RWPE2 (cell line): ENCODE measurements around the gene TMEM120A.

Experiments
- ATAC-seq: fragments of 200-7000 bp; cut with Tn5 transposase; 3 replicates; pipeline ENCODE4 v1.9.1; 2021; ENCODE audit warnings: low read depth
- DNase-seq: peaks from one replicate; pipeline ENCODE4 v3.0.0-alpha.2; 2020; ENCODE audit warnings: low spot score
- H3K27ac ChIP-seq: fragments of 450-650 bp; 2 replicates; pipeline ENCODE4 v1.5.1; 2017; ENCODE audit warnings: mild to moderate bottlenecking; ENCODE audit not compliant: poor library complexity, severe bottlenecking
- H3K27me3 ChIP-seq: fragments of 250-450 bp; sonication (Bioruptor Pico); 2 replicates; pipeline ENCODE4 v1.5.1; 2021; ENCODE audit warnings: mild to moderate bottlenecking, moderate library complexity; ENCODE audit not compliant: insufficient read depth, poor library complexity, severe bottlenecking
- H3K36me3 ChIP-seq: fragments of 250-450 bp; sonication (Bioruptor Pico); 2 replicates; pipeline ENCODE4 v1.5.1; 2020; ENCODE audit warnings: low read depth, mild to moderate bottlenecking, moderate library complexity
- H3K4me1 ChIP-seq: fragments of 250-450 bp; sonication (Bioruptor Pico); 2 replicates; pipeline ENCODE4 v1.5.1; 2021; ENCODE audit warnings: mild to moderate bottlenecking, moderate library complexity; ENCODE audit not compliant: insufficient read depth, poor library complexity, severe bottlenecking
- H3K4me3 ChIP-seq: fragments of 250-450 bp; sonication (Bioruptor Pico); 2 replicates; pipeline ENCODE4 v1.5.1; 2021; ENCODE audit warnings: mild to moderate bottlenecking, moderate library complexity; ENCODE audit not compliant: severe bottlenecking
- H3K9me3 ChIP-seq: fragments of 250-450 bp; sonication (Bioruptor Pico); 2 replicates; pipeline ENCODE4 v1.5.1; 2021; ENCODE audit warnings: mild to moderate bottlenecking, moderate library complexity; ENCODE audit not compliant: severe bottlenecking
- CTCF ChIP-seq: fragments of 450-650 bp; IDR thresholded peaks from one replicate; pipeline ENCODE4 v1.5.1; 2017; ENCODE audit warnings: mild to moderate bottlenecking, moderate library complexity; ENCODE audit not compliant: poor library complexity, severe bottlenecking

The TMEM120A gene

GRCh38 chr7:75948179-75948578, 46.2 kb downstream of the TMEM120A start:
- no peak for TF ChIP-seq CTCF
- H3K9me3 ChIP-seq, result no peaks in the 10 kb centered on the region
- no peak for ATAC-seq
- H3K36me3 ChIP-seq, result no peaks in the 10 kb centered on the region
- no peak overlapping the region for H3K27ac ChIP-seq
- H3K4me1 ChIP-seq, result peaks cover 25% of the 10 kb centered on the region
- no peaks in the 10 kb centered on the region for H3K27me3 ChIP-seq
- DNase-seq, result no peak
- no peak overlapping the region for H3K4me3 ChIP-seq

DNA sequence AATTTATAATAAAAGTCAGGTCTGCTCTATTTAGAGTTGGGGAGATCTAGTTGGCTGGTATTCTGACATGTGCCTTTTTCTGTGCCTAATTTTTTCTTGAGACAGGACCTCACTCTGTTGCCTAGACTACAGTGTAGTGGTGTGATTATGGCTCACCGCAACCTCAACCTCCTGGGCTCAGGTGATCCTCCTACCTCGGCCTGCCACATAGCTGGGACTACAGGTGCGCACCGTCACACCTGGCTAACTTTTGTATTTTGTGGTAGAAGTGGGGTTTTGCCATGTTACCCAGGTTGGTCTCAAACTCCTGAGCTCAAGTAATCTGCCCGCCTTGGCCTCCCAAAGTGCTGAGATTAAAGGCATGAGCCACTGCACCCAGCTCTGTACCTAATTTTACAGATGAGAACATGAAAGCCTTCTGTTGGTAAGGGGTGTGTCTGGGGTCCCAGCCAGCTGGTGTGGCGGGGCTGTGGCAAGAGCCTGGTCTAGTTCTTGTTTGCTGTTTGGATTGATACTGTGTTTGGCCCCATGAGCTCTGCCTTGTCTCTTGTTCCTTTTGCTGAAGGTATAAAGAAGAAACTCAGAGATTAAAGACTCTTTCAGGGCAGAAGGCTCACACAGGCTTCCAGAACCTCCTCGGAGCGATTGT, 48.1 kb downstream of the TMEM120A start:
- Histone ChIP-seq H3K27me3 (no peaks in the 10 kb centered on the region), H3K4me1 (peaks cover 25% of the 10 kb centered on the region), H3K4me3 (no peak overlapping the region), H3K36me3 (no peaks in the 10 kb centered on the region), H3K9me3 (no peaks in the 10 kb centered on the region), H3K27ac (no peak overlapping the region)
- ATAC-seq (no peak), DNase-seq (no peak)
- no peak for TF ChIP-seq CTCF

- H3K27ac ChIP-seq, result no peak overlapping the region
- peaks cover 25% of the 10 kb centered on the region for H3K4me1 ChIP-seq
- H3K36me3 ChIP-seq, result no peaks in the 10 kb centered on the region
- no peaks in the 10 kb centered on the region for H3K9me3 ChIP-seq
- peak; percentile 27; the same call in 2 of the 3 replicates for ATAC-seq
- H3K27me3 ChIP-seq, result no peaks in the 10 kb centered on the region
- DNase-seq, result no peak
- no peak for TF ChIP-seq CTCF
- no peak overlapping the region for H3K4me3 ChIP-seq
Observed at GRCh38 chr7:75945297-75946168, 48.9 kb downstream of the TMEM120A start.

GRCh38 chr7:75944507-75944906, 49.9 kb downstream of the TMEM120A start:
- peak overlapping the region; percentile 1 for H3K27ac ChIP-seq
- DNase-seq, result no peak
- no peak for TF ChIP-seq CTCF
- no peaks in the 10 kb centered on the region for H3K9me3 ChIP-seq
- no peak for ATAC-seq
- peaks cover 25% of the 10 kb centered on the region for H3K4me1 ChIP-seq
- H3K4me3 ChIP-seq, result no peak overlapping the region
- H3K27me3 ChIP-seq, result no peaks in the 10 kb centered on the region
- H3K36me3 ChIP-seq, result no peaks in the 10 kb centered on the region
